Activated naive CD4-positive, alpha-beta T cell treated with anti-CD3 and anti-CD28 coated beads, Interleukin-2, amount 50 U/mL, for 24 hours (primary cell): ENCODE measurements around the gene RFX2.
"Not testable (repeated sequence)": the region's sequence is repeated elsewhere in the genome, so short reads cannot be mapped to it uniquely, and the experiment has no call there.

Experiments used
- H3K27ac Mint-ChIP-seq: one replicate; pipeline ENCODE4 v1.8.0; 2021; ENCODE audit warnings: mild to moderate bottlenecking, mixed read lengths
- H3K27me3 Mint-ChIP-seq: one replicate; pipeline ENCODE4 v1.8.0; 2021; ENCODE audit warnings: mixed read lengths
- H3K36me3 Mint-ChIP-seq: one replicate; pipeline ENCODE4 v1.8.0; 2021; ENCODE audit warnings: mixed read lengths
- H3K4me1 Mint-ChIP-seq: one replicate; pipeline ENCODE4 v1.8.0; 2021; ENCODE audit warnings: mixed read lengths
- H3K4me3 Mint-ChIP-seq: one replicate; pipeline ENCODE4 v1.8.0; 2021; ENCODE audit warnings: mild to moderate bottlenecking, mixed read lengths
- H3K9me3 Mint-ChIP-seq: one replicate; pipeline ENCODE4 v1.8.0; 2021; ENCODE audit warnings: mixed read lengths

Gene RFX2

GRCh38 chr19:5964816-5965565, 145.3 kb downstream of the RFX2 start:
- no peaks in the 10 kb centered on the region for H3K9me3 Mint-ChIP-seq
- peaks cover 96% of the 10 kb centered on the region for H3K4me1 Mint-ChIP-seq
- peak overlapping the region; percentile 42 for H3K4me3 Mint-ChIP-seq
- no peaks in the 10 kb centered on the region for H3K36me3 Mint-ChIP-seq
- H3K27me3 Mint-ChIP-seq, result no peaks in the 10 kb centered on the region
- H3K27ac Mint-ChIP-seq, result no peak overlapping the region

- Mint-ChIP-seq H3K36me3 (no peaks in the 10 kb centered on the region), H3K9me3 (no peaks in the 10 kb centered on the region), H3K4me1 (peaks cover 99% of the 10 kb centered on the region), H3K27ac (peak overlapping the region; percentile 97), H3K27me3 (no peaks in the 10 kb centered on the region), H3K4me3 (peak overlapping the region; percentile 39)
Measured at GRCh38 chr19:5963855-5964254, 146.4 kb downstream of the RFX2 start.

GRCh38 chr19:5963259-5963658, 147.0 kb downstream of the RFX2 start:
- H3K9me3 Mint-ChIP-seq, H3K36me3 Mint-ChIP-seq, H3K27me3 Mint-ChIP-seq, H3K4me3 Mint-ChIP-seq: not testable (repeated sequence)
- H3K27ac Mint-ChIP-seq, result peak overlapping the region; percentile 97
- H3K4me1 Mint-ChIP-seq, result peaks cover 96% of the 10 kb centered on the region

- Mint-ChIP-seq H3K27me3 (no peaks in the 10 kb centered on the region), H3K4me1 (peaks cover 95% of the 10 kb centered on the region), H3K4me3 (peak overlapping the region; percentile 79), H3K36me3 (peaks cover 3% of the 10 kb centered on the region), H3K27ac (peak overlapping the region; percentile 97), H3K9me3 (no peaks in the 10 kb centered on the region)
Measured at GRCh38 chr19:5961969-5962945, 148.0 kb downstream of the RFX2 start.

GRCh38 chr19:5961641-5961968, 148.7 kb downstream of the RFX2 start:
- Mint-ChIP-seq H3K4me3 (peak overlapping the region; percentile 79), H3K4me1 (peaks cover 95% of the 10 kb centered on the region)

GRCh38 chr19:5960005-5961001, 150.0 kb downstream of the RFX2 start:
- peak overlapping the region; percentile 31 for H3K4me3 Mint-ChIP-seq
- H3K27me3 Mint-ChIP-seq, result no peaks in the 10 kb centered on the region
- H3K36me3 Mint-ChIP-seq, result peaks cover 3% of the 10 kb centered on the region
- H3K27ac Mint-ChIP-seq, result peak overlapping the region; percentile 79
- H3K9me3 Mint-ChIP-seq, result no peaks in the 10 kb centered on the region
- peaks cover 92% of the 10 kb centered on the region for H3K4me1 Mint-ChIP-seq

More at GRCh38 chr19:5961641-5961968, 148.7 kb downstream of the RFX2 start:
- not testable (repeated sequence) for H3K27me3 Mint-ChIP-seq, H3K36me3 Mint-ChIP-seq, H3K9me3 Mint-ChIP-seq
- H3K27ac Mint-ChIP-seq, result peak overlapping the region; percentile 97

- H3K4me3 Mint-ChIP-seq, result no peak overlapping the region
- H3K4me1 Mint-ChIP-seq, result peaks cover 89% of the 10 kb centered on the region
- no peaks in the 10 kb centered on the region for H3K27me3 Mint-ChIP-seq
- H3K36me3 Mint-ChIP-seq, result peaks cover 3% of the 10 kb centered on the region
- peak overlapping the region; percentile 62 for H3K27ac Mint-ChIP-seq
- H3K9me3 Mint-ChIP-seq, result no peaks in the 10 kb centered on the region
Measured at GRCh38 chr19:5959260-5960004, 150.9 kb downstream of the RFX2 start.

GRCh38 chr19:5958851-5959122, 151.5 kb downstream of the RFX2 start:
- H3K4me3 Mint-ChIP-seq, result no peak overlapping the region
- peaks cover 7% of the 10 kb centered on the region for H3K36me3 Mint-ChIP-seq
- peak overlapping the region; percentile 62 for H3K27ac Mint-ChIP-seq
- peaks cover 89% of the 10 kb centered on the region for H3K4me1 Mint-ChIP-seq
- H3K27me3 Mint-ChIP-seq, result no peaks in the 10 kb centered on the region
- no peaks in the 10 kb centered on the region for H3K9me3 Mint-ChIP-seq

GRCh38 chr19:5958074-5958850, 152.0 kb downstream of the RFX2 start:
- Mint-ChIP-seq H3K27ac (no peak overlapping the region), H3K27me3 (no peaks in the 10 kb centered on the region), H3K9me3 (no peaks in the 10 kb centered on the region), H3K4me1 (peaks cover 89% of the 10 kb centered on the region), H3K4me3 (peak overlapping the region; percentile 44), H3K36me3 (peaks cover 7% of the 10 kb centered on the region)

GRCh38 chr19:5957170-5957569, 153.1 kb downstream of the RFX2 start:
- Mint-ChIP-seq H3K27ac (peak overlapping the region; percentile 65), H3K9me3 (no peaks in the 10 kb centered on the region), H3K4me3 (no peak overlapping the region), H3K4me1 (peaks cover 89% of the 10 kb centered on the region), H3K36me3 (peaks cover 7% of the 10 kb centered on the region), H3K27me3 (no peaks in the 10 kb centered on the region)

GRCh38 chr19:5956728-5957127, 153.6 kb downstream of the RFX2 start:
- H3K4me1 Mint-ChIP-seq, result peaks cover 89% of the 10 kb centered on the region
- H3K27me3 Mint-ChIP-seq, result no peaks in the 10 kb centered on the region
- no peaks in the 10 kb centered on the region for H3K9me3 Mint-ChIP-seq
- peaks cover 7% of the 10 kb centered on the region for H3K36me3 Mint-ChIP-seq
- no peak overlapping the region for H3K4me3 Mint-ChIP-seq
- H3K27ac Mint-ChIP-seq, result no peak overlapping the region

- Mint-ChIP-seq H3K36me3 (peaks cover 7% of the 10 kb centered on the region), H3K27ac (peak overlapping the region; percentile 79), H3K4me1 (peaks cover 90% of the 10 kb centered on the region), H3K4me3 (no peak overlapping the region), H3K9me3 (no peaks in the 10 kb centered on the region), H3K27me3 (no peaks in the 10 kb centered on the region)
Measured at GRCh38 chr19:5956323-5956722, 154.0 kb downstream of the RFX2 start.

- H3K9me3 Mint-ChIP-seq, result no peaks in the 10 kb centered on the region
- no peaks in the 10 kb centered on the region for H3K27me3 Mint-ChIP-seq
- peaks cover 7% of the 10 kb centered on the region for H3K36me3 Mint-ChIP-seq
- H3K4me1 Mint-ChIP-seq, result peaks cover 90% of the 10 kb centered on the region
- no peak overlapping the region for H3K4me3 Mint-ChIP-seq
- H3K27ac Mint-ChIP-seq, result peak overlapping the region; percentile 30
Measured at GRCh38 chr19:5955636-5955935, 154.7 kb downstream of the RFX2 start.

- Mint-ChIP-seq H3K4me3 (peak overlapping the region; percentile 74), H3K27me3 (no peaks in the 10 kb centered on the region), H3K4me1 (peaks cover 90% of the 10 kb centered on the region), H3K36me3 (peaks cover 10% of the 10 kb centered on the region), H3K27ac (peak overlapping the region; percentile 97), H3K9me3 (no peaks in the 10 kb centered on the region)
Measured at GRCh38 chr19:5954293-5954692, 156.0 kb downstream of the RFX2 start.
